Testis (tissue), 3 donors: ENCODE measurements around the gene THAP3. TPM values are rescaled to one million over a fixed set of nuclear protein-coding genes. Genes with fewer than 3 reads are reported as not detected.

Experiments
- DNase-seq: peaks from one replicate; pipeline ENCODE4 v3.0.0-alpha.2; 2019
- H3K27ac ChIP-seq, 2 donors: fragments of 200-600 bp; sonication (generic); one replicate each; pipeline ENCODE4 v1.5.1; 2019
- H3K27me3 ChIP-seq: fragments of 200-600 bp; sonication (generic); one replicate; pipeline ENCODE4 v1.5.1; 2019
- H3K36me3 ChIP-seq: fragments of 200-600 bp; sonication (generic); one replicate; pipeline ENCODE4 v1.5.1; 2017; ENCODE audit warnings: low read depth; ENCODE audit errors: missing control alignments
- H3K4me1 ChIP-seq: fragments of 200-600 bp; sonication (generic); one replicate; pipeline ENCODE4 v1.5.1; 2019
- H3K4me3 ChIP-seq, 2 donors: fragments of 200-600 bp; sonication (generic); one replicate each; pipeline ENCODE4 v1.5.1; 2017 to 2019
- H3K9me3 ChIP-seq: fragments of 200-600 bp; sonication (generic); one replicate; pipeline ENCODE4 v1.5.1; 2017
- POLR2A ChIP-seq: fragments of 450-650 bp; IDR thresholded peaks from one replicate; pipeline ENCODE4 v1.6.1; 2017; ENCODE audit warnings: antibody characterized with exemption, mild to moderate bottlenecking, moderate library complexity
- WGBS, 2 donors: methylation state at CpG; one replicate each; pipeline ENCODE4 v1.1.5; 2018; 5-methylcytosine and 5-hydroxymethylcytosine counted together
- intact Hi-C: fragments of 100-400 bp; cut with DNase I; formaldehyde crosslinking; loops from one replicate; pipeline ENCODE4 v1.15.1; 2023; ENCODE audit warnings: low total_unique reads
- polyA plus RNA-seq: library from polyadenylated mRNA; stranded (reverse); fragments of 350-450 nt; fragmentation: Illumina TruSeq; extraction: RNeasy Lipid Tissue Mini Kit (QIAGEN cat#74804); gene quantifications from one replicate; pipeline ENCODE4 v1.2.3, GENCODE V29; 2014; ENCODE audit warnings: low read depth, low replicate concordance; ENCODE audit not compliant: insufficient read depth
- total RNA-seq, 2 donors: library from RNA; depleted of rRNA; stranded (reverse); fragments of >200 nt; gene quantifications; one replicate each; pipeline ENCODE4 v1.2.3, GENCODE V29; 2016
- TF ChIP-seq, protein P1 (sequence below), 3 experiments: fragments of 450-650 bp in 2 of 3; fragments of 200-600 bp in 1 of 3; sonication (generic) in 1 of 3; IDR thresholded peaks; one replicate each; pipeline ENCODE4 v1.5.1; 2016 to 2019; ENCODE audit warnings: antibody characterized with exemption in 3 of 3, mild to moderate bottlenecking in 2 of 3, moderate library complexity in 1 of 3

The THAP3 gene
- total and polyA plus RNA-seq, 3 donors from 2014 or later = 28.7 to 41.9 (median 38.6) TPM

DNA sequence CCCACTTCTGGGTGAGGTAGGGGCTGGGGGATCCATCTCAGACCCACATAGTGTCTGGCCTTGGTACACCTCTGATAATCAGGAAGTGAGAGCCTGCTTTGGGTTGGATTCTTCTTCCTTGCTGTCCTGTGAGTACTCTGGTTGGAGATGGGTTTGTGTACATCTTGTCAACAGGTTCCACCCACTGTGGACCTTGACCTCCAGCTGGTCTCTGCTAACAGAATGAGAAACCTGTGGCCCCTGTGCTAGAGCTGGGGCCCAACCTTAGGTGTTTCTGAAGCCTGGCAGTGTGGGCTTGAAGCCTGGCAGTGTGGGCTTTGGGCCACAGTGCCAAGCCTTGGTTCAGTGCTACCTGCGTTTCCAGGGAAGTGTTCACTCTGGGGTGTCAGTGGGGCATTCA, 42.3 kb upstream of the THAP3 start:
- H3K9me3 ChIP-seq = no peaks in the 10 kb centered on the region
- intact Hi-C loops = loop anchor here (5.0 kb wide), 1 partner anchor 50 kb away; no protein-coding TSS in a partner anchor
- H3K36me3 ChIP-seq = no peaks in the 10 kb centered on the region
- no peak for TF ChIP-seq POLR2A
- TF ChIP-seq, protein P1, sequence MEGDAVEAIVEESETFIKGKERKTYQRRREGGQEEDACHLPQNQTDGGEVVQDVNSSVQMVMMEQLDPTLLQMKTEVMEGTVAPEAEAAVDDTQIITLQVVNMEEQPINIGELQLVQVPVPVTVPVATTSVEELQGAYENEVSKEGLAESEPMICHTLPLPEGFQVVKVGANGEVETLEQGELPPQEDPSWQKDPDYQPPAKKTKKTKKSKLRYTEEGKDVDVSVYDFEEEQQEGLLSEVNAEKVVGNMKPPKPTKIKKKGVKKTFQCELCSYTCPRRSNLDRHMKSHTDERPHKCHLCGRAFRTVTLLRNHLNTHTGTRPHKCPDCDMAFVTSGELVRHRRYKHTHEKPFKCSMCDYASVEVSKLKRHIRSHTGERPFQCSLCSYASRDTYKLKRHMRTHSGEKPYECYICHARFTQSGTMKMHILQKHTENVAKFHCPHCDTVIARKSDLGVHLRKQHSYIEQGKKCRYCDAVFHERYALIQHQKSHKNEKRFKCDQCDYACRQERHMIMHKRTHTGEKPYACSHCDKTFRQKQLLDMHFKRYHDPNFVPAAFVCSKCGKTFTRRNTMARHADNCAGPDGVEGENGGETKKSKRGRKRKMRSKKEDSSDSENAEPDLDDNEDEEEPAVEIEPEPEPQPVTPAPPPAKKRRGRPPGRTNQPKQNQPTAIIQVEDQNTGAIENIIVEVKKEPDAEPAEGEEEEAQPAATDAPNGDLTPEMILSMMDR (IDR thresholded peaks at IDR 0.05) = no peak
- H3K27me3 ChIP-seq = no peaks in the 10 kb centered on the region
- H3K4me1 ChIP-seq = peaks cover 31% of the 10 kb centered on the region
- H3K4me3 ChIP-seq = no peak overlapping the region
- WGBS, 2 donors = 90% methylated on average over 1 of the region's 1 CpG; no CpG with 5 or more reads in 1 of the 2 donors
- DNase-seq = no peak
- no peak overlapping the region for H3K27ac ChIP-seq

DNA sequence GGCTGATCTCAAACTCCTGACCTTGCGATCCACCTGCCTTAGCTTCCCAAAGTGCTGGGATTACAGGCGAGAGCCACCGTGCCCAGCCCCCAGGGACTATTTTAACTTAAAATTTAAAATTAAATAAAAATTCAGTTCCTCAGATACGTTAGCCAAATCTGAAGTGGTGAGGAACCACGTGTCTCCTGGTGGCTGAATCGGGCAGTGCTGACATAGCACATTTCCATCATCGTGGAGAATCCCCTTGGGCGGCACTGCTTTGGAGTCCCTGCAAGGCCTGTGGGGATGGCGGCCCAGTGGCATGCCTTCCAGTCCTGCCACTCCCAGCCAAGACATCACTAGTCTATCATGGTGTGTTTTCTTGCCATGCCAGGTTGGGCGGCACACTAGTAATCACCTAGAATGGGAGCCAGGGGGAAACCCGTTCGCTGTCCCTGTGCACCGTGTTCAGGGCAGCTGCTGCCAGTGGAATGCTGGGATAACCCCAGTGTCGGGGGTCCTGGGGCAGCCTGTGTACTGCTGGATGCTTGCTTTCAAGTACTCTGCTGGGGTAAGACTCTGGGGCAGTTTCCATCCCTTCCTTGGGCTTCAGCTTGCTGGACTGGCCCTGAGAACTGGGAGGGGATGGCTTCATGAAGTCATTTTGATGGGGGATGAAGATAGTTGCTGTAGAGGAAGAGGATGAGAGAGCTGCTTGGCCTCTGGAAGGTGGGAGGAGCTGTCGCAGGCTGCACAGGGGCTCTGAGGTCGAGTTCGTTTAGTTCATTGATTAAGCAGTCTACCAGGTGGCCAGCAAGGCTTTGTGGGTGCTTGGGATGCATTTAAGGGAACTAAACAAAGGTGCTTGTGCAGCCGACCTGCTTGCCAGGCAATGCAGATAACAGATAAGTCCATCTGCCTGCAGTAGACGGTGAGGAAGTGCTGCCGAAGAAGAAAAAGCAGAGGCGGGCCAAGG, 40.3 kb upstream of the THAP3 start:
- 77 to 79% methylated on average over 20 to 21 of the region's 21 CpGs for WGBS, 2 donors
- Histone ChIP-seq H3K4me1 (peaks cover 24% of the 10 kb centered on the region), H3K27ac (no peak overlapping the region), H3K27me3 (no peaks in the 10 kb centered on the region), H3K36me3 (no peaks in the 10 kb centered on the region), H3K4me3 (no peak overlapping the region), H3K9me3 (no peaks in the 10 kb centered on the region)
- intact Hi-C loops = loop anchor here (5.0 kb wide), 1 partner anchor 48 kb away; no protein-coding TSS in a partner anchor
- TF ChIP-seq, protein P1 (IDR thresholded peaks at IDR 0.05) = peak; percentile 12 to 28 (median 23)
- no peak for TF ChIP-seq POLR2A
- DNase-seq = no peak

DNA sequence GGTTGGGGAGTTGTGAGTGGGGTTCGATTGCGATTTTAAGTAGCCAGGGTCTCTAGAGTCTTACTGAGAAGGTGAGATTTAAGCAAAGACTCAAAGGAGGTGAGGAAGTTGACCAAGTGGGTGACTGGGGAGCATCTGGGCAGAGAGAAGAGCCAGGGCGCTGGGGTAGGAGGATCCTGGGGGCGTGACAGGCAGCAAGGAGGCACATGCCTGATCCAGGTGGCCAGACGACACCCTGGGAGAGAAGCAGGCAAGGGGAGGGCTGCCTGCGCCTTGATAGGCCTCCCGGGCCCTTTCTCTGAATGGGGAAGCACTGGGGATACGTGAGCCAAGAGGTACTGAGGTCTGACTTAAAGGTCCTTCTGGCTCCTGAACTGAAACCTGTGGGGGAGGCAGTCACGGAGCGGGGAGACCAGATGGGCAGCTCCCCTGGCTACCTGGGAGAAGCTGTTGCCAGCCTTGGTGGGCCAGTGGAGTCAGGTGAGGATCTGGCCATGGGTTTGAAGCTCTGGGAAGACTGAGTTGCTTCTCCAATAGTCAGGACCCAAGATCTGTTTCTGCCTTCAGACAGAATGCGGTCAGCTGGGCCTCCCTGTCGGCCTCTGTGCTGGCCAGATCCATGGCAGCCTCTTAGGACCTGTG, 39.5 kb upstream of the THAP3 start:
- no peak for DNase-seq
- Histone ChIP-seq H3K27ac (no peak overlapping the region), H3K27me3 (no peaks in the 10 kb centered on the region), H3K4me1 (peaks cover 22% of the 10 kb centered on the region), H3K9me3 (no peaks in the 10 kb centered on the region), H3K4me3 (no peak overlapping the region), H3K36me3 (no peaks in the 10 kb centered on the region)
- WGBS, 2 donors = 73 to 80% methylated on average over 10 to 12 of the region's 12 CpGs
- TF ChIP-seq, protein P1 (IDR thresholded peaks at IDR 0.05) = no peak
- TF ChIP-seq POLR2A = no peak
- intact Hi-C loops = no loop called here

DNA sequence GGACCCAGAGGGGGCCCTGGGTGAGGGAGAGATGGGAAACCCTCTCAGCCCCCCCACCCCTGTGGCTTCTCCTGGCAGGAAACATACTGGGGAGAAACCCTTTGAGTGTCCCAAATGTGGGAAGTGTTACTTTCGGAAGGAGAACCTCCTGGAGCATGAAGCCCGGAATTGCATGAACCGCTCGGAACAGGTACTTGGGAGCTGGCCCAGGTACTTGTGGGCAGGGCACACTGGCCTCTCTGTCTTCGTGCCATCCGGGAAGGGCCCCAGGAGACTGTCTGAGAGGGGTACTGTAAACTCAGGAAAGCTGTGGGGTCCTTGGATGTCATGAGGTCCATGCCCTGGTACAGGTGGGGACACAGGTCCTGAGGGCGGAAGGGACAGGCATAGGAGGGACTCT, 38.8 kb upstream of the THAP3 start:
- TF ChIP-seq, protein P1 (IDR thresholded peaks at IDR 0.05) = no peak
- TF ChIP-seq POLR2A = no peak
- Histone ChIP-seq H3K4me1 (peaks cover 17% of the 10 kb centered on the region), H3K4me3 (no peak overlapping the region), H3K27ac (no peak overlapping the region), H3K9me3 (no peaks in the 10 kb centered on the region), H3K36me3 (no peaks in the 10 kb centered on the region), H3K27me3 (no peaks in the 10 kb centered on the region)
- no peak for DNase-seq
- WGBS, 2 donors = 85% methylated on average over 7 of the region's 7 CpGs; no CpG with 5 or more reads in 1 of the 2 donors
- intact Hi-C loops = no loop called here
